Spleen (tissue), 7 donors: ENCODE results near the gene UGT3A2.

Source experiments
- CTCF ChIP-seq, 11 experiments: fragments of 200-600 bp in 7 of 11; fragments of 450-650 bp in 4 of 11; sonication (generic) in 4 of 11; IDR thresholded peaks in 8 of 11; conservative IDR thresholded peaks in 3 of 11; 1 replicate in 7 of 11; 2 replicates in 4 of 11; pipeline versions ENCODE4 v1.4.0 to v1.8.0; 2016 to 2021; ENCODE audit warnings: antibody characterized with exemption in 11 of 11, inconsistent platforms in 4 of 11, mild to moderate bottlenecking in 1 of 11
- POLR2A ChIP-seq, 3 donors: fragments of 450-650 bp; IDR thresholded peaks; one replicate each; pipeline ENCODE4 v1.5.1; 2017; ENCODE audit warnings: antibody characterized with exemption in 3 of 3, mild to moderate bottlenecking in 1 of 3
- POLR2AphosphoS5 ChIP-seq, 3 donors: sonication (generic); formaldehyde crosslinking; IDR thresholded peaks; one replicate each; pipeline ENCODE4 v1.5.1; 2017; ENCODE audit warnings: antibody characterized with exemption in 3 of 3
- donor health status: DM: no; HTN: no; CAD: no; lungs with moderate emphysema.
- donor health status: DM: no; HTN: no; CAD: no.
- donor health status: DM: no; HTN: no; CAD: no.

- TF ChIP-seq POLR2A (IDR thresholded peaks at IDR 0.05), result no peak
- TF ChIP-seq CTCF (IDR thresholded peaks at IDR 0.05 in 8 of 11, conservative IDR thresholded peaks at IDR 0.05 in 3 of 11), result no peak
- TF ChIP-seq POLR2AphosphoS5 (IDR thresholded peaks at IDR 0.05), result no peak
Measured at GRCh38 chr5:36033486-36033885, 33.2 kb downstream of the UGT3A2 start.
